ENCODE data around the gene TMX1. TPM values are rescaled to one million over a fixed set of nuclear protein-coding genes. Genes with fewer than 3 reads are reported as not detected.
"Not testable (repeated sequence)": the region's sequence is repeated elsewhere in the genome, so short reads cannot be mapped to it uniquely, and the experiment has no call there.

The TMX1 gene
- total RNA-seq, 2 donors from 2014 or later = 15.5 to 17.9 TPM

- DNase-seq (peak in 2 of 4 donors; percentile 8 to 15), ATAC-seq (no peak)
- Histone ChIP-seq H3K27me3 (no peaks in the 10 kb centered on the region), H3K27ac (no peak overlapping the region), H3K9me3 (peaks cover 0 to 5% (median 0%) of the 10 kb centered on the region in 3 donors), H3K36me3 (replicated peaks in 1 of 2; ENCODE audit: insufficient read depth in 1 of 2, low read depth in 2 of 2) (no peaks in the 10 kb centered on the region), H3K4me1 (no peaks in the 10 kb centered on the region), H3K4me3 (no peak overlapping the region)
- 49 to 54% methylated on average over 7 of the region's 7 CpGs for WGBS, 2 donors
- TF ChIP-seq POLR2A (IDR thresholded peaks at IDR 0.05) (no peak), CTCF (IDR thresholded peaks at IDR 0.05) (peak; percentile 37 to 67 (median 54))
- intact Hi-C loops (cut with DNase I) = loop anchor here (10.0 kb wide), 1 partner anchor 265 kb away; no protein-coding TSS in a partner anchor
Observed at GRCh38 chr14:51219473-51220448, 20.3 kb upstream of the TMX1 start.

- not testable (repeated sequence) for ATAC-seq; H3K4me1 ChIP-seq; H3K36me3 ChIP-seq (replicated peaks in 1 of 2; ENCODE audit: insufficient read depth in 1 of 2, low read depth in 2 of 2); DNase-seq; H3K27me3 ChIP-seq; H3K4me3 ChIP-seq; H3K9me3 ChIP-seq; H3K27ac ChIP-seq
- WGBS, 2 donors = 86 to 89% methylated on average over 1 of the region's 1 CpG
- intact Hi-C loops (cut with DNase I) = loop anchor here (10.0 kb wide), 1 partner anchor 269 kb away; no protein-coding TSS in a partner anchor
Observed at GRCh38 chr14:51223463-51223862, 16.6 kb upstream of the TMX1 start.

GRCh38 chr14:51224551-51224950, 15.5 kb upstream of the TMX1 start:
- 97 to 100% methylated on average over 1 of the region's 1 CpG for WGBS, 2 donors
- Histone ChIP-seq H3K27me3 (no peaks in the 10 kb centered on the region), H3K4me3 (no peak overlapping the region), H3K27ac (no peak overlapping the region), H3K36me3 (replicated peaks in 1 of 2; ENCODE audit: insufficient read depth in 1 of 2, low read depth in 2 of 2) (no peaks in the 10 kb centered on the region), H3K9me3 (peaks cover 0 to 5% (median 0%) of the 10 kb centered on the region in 3 donors), H3K4me1 (no peaks in the 10 kb centered on the region)
- no peak for ATAC-seq
- TF ChIP-seq POLR2A (IDR thresholded peaks at IDR 0.05) (no peak), CTCF (IDR thresholded peaks at IDR 0.05) (no peak)
- DNase-seq = no peak
- intact Hi-C loops (cut with DNase I) = loop anchor here (10.0 kb wide), 1 partner anchor 270 kb away; no protein-coding TSS in a partner anchor

GRCh38 chr14:51225751-51226150, 14.3 kb upstream of the TMX1 start:
- WGBS, 2 donors = 59 to 69% methylated on average over 2 of the region's 2 CpGs
- TF ChIP-seq CTCF (IDR thresholded peaks at IDR 0.05) (no peak), POLR2A (IDR thresholded peaks at IDR 0.05) (no peak)
- ATAC-seq (no peak), DNase-seq (no peak)
- Histone ChIP-seq H3K4me1 (no peaks in the 10 kb centered on the region), H3K9me3 (peaks cover 0 to 5% (median 0%) of the 10 kb centered on the region in 3 donors), H3K27me3 (no peaks in the 10 kb centered on the region), H3K4me3 (no peak overlapping the region), H3K36me3 (replicated peaks in 1 of 2; ENCODE audit: insufficient read depth in 1 of 2, low read depth in 2 of 2) (no peaks in the 10 kb centered on the region), H3K27ac (no peak overlapping the region)
- intact Hi-C loops (cut with DNase I) = loop anchor here (10.0 kb wide), 1 partner anchor 271 kb away; no protein-coding TSS in a partner anchor

GRCh38 chr14:51228391-51228790, 11.7 kb upstream of the TMX1 start:
- Histone ChIP-seq H3K36me3 (replicated peaks in 1 of 2; ENCODE audit: insufficient read depth in 1 of 2, low read depth in 2 of 2) (no peaks in the 10 kb centered on the region), H3K27ac (no peak overlapping the region), H3K4me3 (no peak overlapping the region), H3K27me3 (no peaks in the 10 kb centered on the region), H3K4me1 (no peaks in the 10 kb centered on the region), H3K9me3 (no peaks in the 10 kb centered on the region)
- intact Hi-C loops (cut with DNase I) = loop anchor here (10.0 kb wide), 1 partner anchor 274 kb away; no protein-coding TSS in a partner anchor
- TF ChIP-seq POLR2A (IDR thresholded peaks at IDR 0.05) (no peak), CTCF (IDR thresholded peaks at IDR 0.05) (no peak)
- no peak for DNase-seq
- ATAC-seq = no peak
